Peyer's patch (tissue), 4 donors: Measurements from ENCODE around the gene MUC6.

Experiments used
- POLR2A ChIP-seq, 2 donors: fragments of 450-650 bp; IDR thresholded peaks; one replicate each; pipeline ENCODE4 v1.5.1; 2017; ENCODE audit warnings: antibody characterized with exemption in 2 of 2, mild to moderate bottlenecking in 2 of 2, moderate library complexity in 2 of 2
- TF ChIP-seq, protein P1 (sequence below), 6 experiments: fragments of 450-650 bp in 4 of 6; fragments of 200-600 bp in 2 of 6; sonication (generic) in 1 of 6; IDR thresholded peaks; one replicate each; pipeline ENCODE4 v1.5.1; 2017 to 2019; ENCODE audit warnings: antibody characterized with exemption in 6 of 6, mild to moderate bottlenecking in 3 of 6, moderate library complexity in 1 of 6

DNA sequence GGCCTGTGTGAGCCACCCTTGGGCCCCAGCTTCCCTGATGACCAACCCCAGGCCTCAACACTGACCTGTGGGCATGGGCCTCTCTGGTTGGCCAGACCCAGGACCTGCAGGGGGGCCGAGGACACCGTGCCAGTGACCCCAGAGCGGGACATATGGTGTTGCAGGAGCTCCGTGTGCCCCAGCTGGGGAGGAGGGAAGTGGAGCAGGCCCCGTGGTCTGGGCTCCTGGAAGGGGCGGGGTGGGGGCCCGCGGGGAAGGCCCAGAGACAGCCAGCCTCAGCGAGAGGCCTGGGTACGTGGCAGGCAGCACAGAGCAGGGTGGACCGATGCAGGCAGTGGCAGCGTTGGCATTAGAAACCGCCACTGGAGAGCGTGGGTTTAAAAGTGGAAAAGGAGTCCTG is 22.2 kb downstream of the MUC6 start:
- TF ChIP-seq, protein P1, sequence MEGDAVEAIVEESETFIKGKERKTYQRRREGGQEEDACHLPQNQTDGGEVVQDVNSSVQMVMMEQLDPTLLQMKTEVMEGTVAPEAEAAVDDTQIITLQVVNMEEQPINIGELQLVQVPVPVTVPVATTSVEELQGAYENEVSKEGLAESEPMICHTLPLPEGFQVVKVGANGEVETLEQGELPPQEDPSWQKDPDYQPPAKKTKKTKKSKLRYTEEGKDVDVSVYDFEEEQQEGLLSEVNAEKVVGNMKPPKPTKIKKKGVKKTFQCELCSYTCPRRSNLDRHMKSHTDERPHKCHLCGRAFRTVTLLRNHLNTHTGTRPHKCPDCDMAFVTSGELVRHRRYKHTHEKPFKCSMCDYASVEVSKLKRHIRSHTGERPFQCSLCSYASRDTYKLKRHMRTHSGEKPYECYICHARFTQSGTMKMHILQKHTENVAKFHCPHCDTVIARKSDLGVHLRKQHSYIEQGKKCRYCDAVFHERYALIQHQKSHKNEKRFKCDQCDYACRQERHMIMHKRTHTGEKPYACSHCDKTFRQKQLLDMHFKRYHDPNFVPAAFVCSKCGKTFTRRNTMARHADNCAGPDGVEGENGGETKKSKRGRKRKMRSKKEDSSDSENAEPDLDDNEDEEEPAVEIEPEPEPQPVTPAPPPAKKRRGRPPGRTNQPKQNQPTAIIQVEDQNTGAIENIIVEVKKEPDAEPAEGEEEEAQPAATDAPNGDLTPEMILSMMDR (IDR thresholded peaks at IDR 0.05), result no peak
- no peak for TF ChIP-seq POLR2A (IDR thresholded peaks at IDR 0.05)
